ENCODE data around the gene PHACTR4.

The PHACTR4 gene

DNA sequence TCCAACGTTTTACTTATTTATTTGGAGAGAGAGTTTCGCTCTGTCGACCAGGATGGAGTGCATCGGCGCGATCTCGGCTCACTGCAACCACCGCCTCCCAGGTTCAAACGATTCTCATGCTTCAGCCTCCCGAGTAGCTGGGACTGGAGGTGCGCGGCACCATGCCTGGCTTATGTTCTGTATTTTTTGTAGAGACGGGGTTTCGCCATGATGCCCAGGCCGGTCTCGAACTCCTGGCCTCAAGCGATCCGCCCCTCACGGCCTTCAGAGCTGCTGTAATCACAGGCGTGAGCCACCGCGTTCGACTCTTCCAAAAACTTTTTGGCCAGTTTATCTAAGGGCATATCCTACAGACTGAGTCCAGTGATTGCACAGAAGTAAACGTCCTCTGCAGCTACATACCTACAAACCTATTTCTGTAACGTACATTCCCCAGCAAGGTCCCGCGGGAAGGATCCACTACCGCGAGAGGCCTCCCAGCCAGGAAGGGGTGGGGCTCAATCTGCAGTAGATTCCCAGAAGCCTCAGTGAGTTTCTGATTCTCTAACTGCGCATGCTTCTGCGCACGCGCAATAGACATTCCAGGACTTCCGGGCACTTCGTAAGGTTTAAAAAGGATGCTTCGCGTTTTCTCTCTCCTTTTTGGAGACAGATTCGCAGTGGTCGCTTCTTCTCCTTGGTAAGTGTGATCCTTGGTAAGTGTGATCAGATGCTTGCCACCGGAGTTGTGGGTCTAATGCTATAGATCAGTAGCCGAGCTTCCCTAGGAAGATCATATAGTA, 136.1 kb downstream of the PHACTR4 start, which contains the start of gene RCC1 (continued):
- TF ChIP-seq, protein P1, sequence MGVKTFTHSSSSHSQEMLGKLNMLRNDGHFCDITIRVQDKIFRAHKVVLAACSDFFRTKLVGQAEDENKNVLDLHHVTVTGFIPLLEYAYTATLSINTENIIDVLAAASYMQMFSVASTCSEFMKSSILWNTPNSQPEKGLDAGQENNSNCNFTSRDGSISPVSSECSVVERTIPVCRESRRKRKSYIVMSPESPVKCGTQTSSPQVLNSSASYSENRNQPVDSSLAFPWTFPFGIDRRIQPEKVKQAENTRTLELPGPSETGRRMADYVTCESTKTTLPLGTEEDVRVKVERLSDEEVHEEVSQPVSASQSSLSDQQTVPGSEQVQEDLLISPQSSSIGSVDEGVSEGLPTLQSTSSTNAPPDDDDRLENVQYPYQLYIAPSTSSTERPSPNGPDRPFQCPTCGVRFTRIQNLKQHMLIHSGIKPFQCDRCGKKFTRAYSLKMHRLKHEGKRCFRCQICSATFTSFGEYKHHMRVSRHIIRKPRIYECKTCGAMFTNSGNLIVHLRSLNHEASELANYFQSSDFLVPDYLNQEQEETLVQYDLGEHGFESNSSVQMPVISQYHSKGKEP (tag by site-specific recombination; IDR thresholded peaks at IDR 0.05): 0 out of 2 replicates have a peak, but pooled peaks have one; percentile 28
- TF ChIP-seq ZNF473 (tag by site-specific recombination; IDR thresholded peaks at IDR 0.05) (no peak), ZNF610 (tag by site-specific recombination; IDR thresholded peaks at IDR 0.05; ENCODE audit: borderline replicate concordance) (peak; percentile 15; the same call in 1 of the 2 replicates), ZNF423 (tag by site-specific recombination; IDR thresholded peaks at IDR 0.05) (no peak), MYNN (tag by site-specific recombination; IDR thresholded peaks at IDR 0.05; ENCODE audit: borderline replicate concordance) (no peak), OSR2 (tag by site-specific recombination; IDR thresholded peaks at IDR 0.05) (no peak), ZNF529 (tag by site-specific recombination; IDR thresholded peaks at IDR 0.05; ENCODE audit: insufficient replicate concordance) (no peak), YY2 (tag by site-specific recombination; IDR thresholded peaks at IDR 0.05) (peak; percentile 65), ZSCAN30 (tag by site-specific recombination; IDR thresholded peaks at IDR 0.05) (0 out of 2 replicates have a peak, but pooled peaks have one; percentile 9), ZBTB7A (tag by site-specific recombination; IDR thresholded peaks at IDR 0.05; ENCODE audit: low read depth) (no peak), ZNF623 (tag by site-specific recombination; IDR thresholded peaks at IDR 0.05) (no peak; the same call in 1 of the 2 replicates), REPIN1 (tag by site-specific recombination; IDR thresholded peaks at IDR 0.05; ENCODE audit: low read depth) (no peak), ZNF155 (tag by site-specific recombination; IDR thresholded peaks at IDR 0.05) (no peak), ZNF843 (tag by site-specific recombination; IDR thresholded peaks at IDR 0.05) (no peak), ZNF112 (tag by site-specific recombination; IDR thresholded peaks at IDR 0.05) (no peak), ZNF335 (tag by site-specific recombination; conservative IDR thresholded peaks at IDR 0.05) (0 out of 2 replicates have a peak, but pooled peaks have one; percentile 68), ZNF76 (tag by site-specific recombination; IDR thresholded peaks at IDR 0.05; ENCODE audit: borderline replicate concordance, low read depth) (peak; percentile 82), EGR2 (tag by site-specific recombination; IDR thresholded peaks at IDR 0.05; ENCODE audit: low read depth) (no peak), FEZF1 (tag by site-specific recombination; IDR thresholded peaks at IDR 0.05) (no peak), ZNF785 (tag by site-specific recombination; IDR thresholded peaks at IDR 0.05) (no peak), ZNF654 (tag by site-specific recombination; IDR thresholded peaks at IDR 0.05; ENCODE audit: low read depth) (no peak), ZNF548 (tag by site-specific recombination; IDR thresholded peaks at IDR 0.05) (no peak), KLF7 (tag by site-specific recombination; IDR thresholded peaks at IDR 0.05; ENCODE audit: borderline replicate concordance) (peak; percentile 52; the same call in 1 of the 2 replicates), ZNF114 (tag by site-specific recombination; IDR thresholded peaks at IDR 0.05) (no peak), ZNF221 (tag by site-specific recombination; IDR thresholded peaks at IDR 0.05; ENCODE audit: borderline replicate concordance) (no peak)
- TF ChIP-seq, protein P2, sequence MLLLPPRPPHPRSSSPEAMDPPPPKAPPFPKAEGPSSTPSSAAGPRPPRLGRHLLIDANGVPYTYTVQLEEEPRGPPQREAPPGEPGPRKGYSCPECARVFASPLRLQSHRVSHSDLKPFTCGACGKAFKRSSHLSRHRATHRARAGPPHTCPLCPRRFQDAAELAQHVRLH (tag by site-specific recombination; IDR thresholded peaks at IDR 0.05): peak; percentile 81
- TF ChIP-seq, protein P3, sequence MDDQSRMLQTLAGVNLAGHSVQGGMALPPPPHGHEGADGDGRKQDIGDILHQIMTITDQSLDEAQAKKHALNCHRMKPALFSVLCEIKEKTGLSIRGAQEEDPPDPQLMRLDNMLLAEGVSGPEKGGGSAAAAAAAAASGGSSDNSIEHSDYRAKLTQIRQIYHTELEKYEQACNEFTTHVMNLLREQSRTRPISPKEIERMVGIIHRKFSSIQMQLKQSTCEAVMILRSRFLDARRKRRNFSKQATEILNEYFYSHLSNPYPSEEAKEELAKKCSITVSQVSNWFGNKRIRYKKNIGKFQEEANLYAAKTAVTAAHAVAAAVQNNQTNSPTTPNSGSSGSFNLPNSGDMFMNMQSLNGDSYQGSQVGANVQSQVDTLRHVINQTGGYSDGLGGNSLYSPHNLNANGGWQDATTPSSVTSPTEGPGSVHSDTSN (CRISPR knock-in tag; IDR thresholded peaks at IDR 0.05): no peak

Measured in HEK293 (cell line).